ENCODE data around the gene BEST1.

The BEST1 gene

GRCh38 chr11:61950035-61950547, at the start of gene BEST1:
Gene BEST1 (plus strand): TSS chr11:61950351. CDS start chr11:61951807, 1,456 bp downstream.
- DNase-seq (ENCODE audit: low read depth) = no peak

- DNase-seq (ENCODE audit: low read depth) = no peak
These were observed 48.8 kb upstream of the BEST1 start for GRCh38 chr11:61901397-61901796.

GRCh38 chr11:61902313-61902712, 47.8 kb upstream of the BEST1 start:
- DNase-seq (ENCODE audit: low read depth) = no peak

GRCh38 chr11:61903845-61904244, 46.3 kb upstream of the BEST1 start:
- no peak for DNase-seq (ENCODE audit: low read depth)

GRCh38 chr11:61904539-61905048, 45.6 kb upstream of the BEST1 start:
- no peak for DNase-seq (ENCODE audit: low read depth)

- no peak for DNase-seq (ENCODE audit: low read depth)
These were observed 45.0 kb upstream of the BEST1 start for GRCh38 chr11:61905067-61905696.

GRCh38 chr11:61905801-61906521, 44.2 kb upstream of the BEST1 start:
- no peak for DNase-seq (ENCODE audit: low read depth)

- no peak for DNase-seq (ENCODE audit: low read depth)
These were observed 43.6 kb upstream of the BEST1 start for GRCh38 chr11:61906522-61906909.

- no peak for DNase-seq (ENCODE audit: low read depth)
These were observed 42.9 kb upstream of the BEST1 start for GRCh38 chr11:61907282-61907681.

GRCh38 chr11:61907871-61908729, 42.1 kb upstream of the BEST1 start:
- no peak for DNase-seq (ENCODE audit: low read depth)

- DNase-seq (ENCODE audit: low read depth) = no peak
These were observed 41.3 kb upstream of the BEST1 start for GRCh38 chr11:61908730-61909316.

GRCh38 chr11:61910187-61911127, 39.7 kb upstream of the BEST1 start:
- DNase-seq (ENCODE audit: low read depth) = no peak

GRCh38 chr11:61911128-61911700, 38.9 kb upstream of the BEST1 start:
- DNase-seq (ENCODE audit: low read depth) = no peak

- no peak for DNase-seq (ENCODE audit: low read depth)
These were observed 38.2 kb upstream of the BEST1 start for GRCh38 chr11:61911701-61912529.

GRCh38 chr11:61912530-61912898, 37.6 kb upstream of the BEST1 start:
- DNase-seq (ENCODE audit: low read depth) = no peak

GRCh38 chr11:61912991-61913698, 37.0 kb upstream of the BEST1 start:
- no peak for DNase-seq (ENCODE audit: low read depth)

- DNase-seq (ENCODE audit: low read depth) = no peak
These were observed 36.3 kb upstream of the BEST1 start for GRCh38 chr11:61913699-61914395.

- no peak for DNase-seq (ENCODE audit: low read depth)
These were observed 35.5 kb upstream of the BEST1 start for GRCh38 chr11:61914471-61915171.

All from EH (cell line).